ENCODE results near the gene CCDC15.

- TF ChIP-seq POLR2A (IDR thresholded peaks at IDR 0.05) (no peak), CTCF (IDR thresholded peaks at IDR 0.05 in 4 of 5, conservative IDR thresholded peaks at IDR 0.05 in 1 of 5) (no peak)
These were observed 28.0 kb downstream of the CCDC15 start for GRCh38 chr11:124982043-124982442.
